GM19397 (cell line): ENCODE data around the gene RBMS1.

Experiments
- ATAC-seq: cut with Tn5 transposase; IDR thresholded peaks from one replicate; pipeline ENCODE4 v1.9.1; 2021; ENCODE audit warnings: mild to moderate bottlenecking, moderate library complexity; ENCODE audit not compliant: unreplicated experiment

RBMS1 gene

DNA sequence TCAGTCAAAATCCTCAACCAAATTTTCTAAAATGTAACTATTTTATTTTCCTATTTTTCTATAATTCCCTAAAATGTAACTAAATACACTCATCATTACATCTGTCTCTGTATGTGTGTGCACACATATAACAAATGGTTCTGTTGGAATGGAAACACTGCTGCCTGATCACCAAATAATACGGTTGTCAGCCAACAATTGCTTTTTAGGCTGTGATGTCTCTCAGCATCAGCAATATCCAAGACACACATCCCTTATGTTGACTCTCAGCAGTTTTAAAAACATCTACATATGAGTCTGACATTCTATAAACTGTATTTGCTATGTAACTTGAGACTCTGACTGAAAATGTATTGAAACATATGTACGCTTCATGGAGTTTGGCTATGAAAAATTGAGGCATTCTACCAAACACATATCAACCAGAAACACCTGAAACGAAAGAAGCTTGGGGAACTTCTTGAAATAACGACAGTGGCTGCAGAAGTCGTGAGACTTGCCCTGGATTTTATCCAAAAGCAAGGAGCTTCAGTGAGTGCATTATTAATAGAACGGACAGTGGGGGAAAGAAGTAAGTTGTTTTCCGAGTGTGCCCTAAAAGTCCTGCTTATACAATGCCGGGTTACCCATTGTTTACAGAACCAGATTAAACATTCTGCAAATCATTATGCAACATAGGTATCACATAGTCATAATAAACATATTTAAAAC is 183.3 kb downstream of the RBMS1 start:
- ATAC-seq: no peak

DNA sequence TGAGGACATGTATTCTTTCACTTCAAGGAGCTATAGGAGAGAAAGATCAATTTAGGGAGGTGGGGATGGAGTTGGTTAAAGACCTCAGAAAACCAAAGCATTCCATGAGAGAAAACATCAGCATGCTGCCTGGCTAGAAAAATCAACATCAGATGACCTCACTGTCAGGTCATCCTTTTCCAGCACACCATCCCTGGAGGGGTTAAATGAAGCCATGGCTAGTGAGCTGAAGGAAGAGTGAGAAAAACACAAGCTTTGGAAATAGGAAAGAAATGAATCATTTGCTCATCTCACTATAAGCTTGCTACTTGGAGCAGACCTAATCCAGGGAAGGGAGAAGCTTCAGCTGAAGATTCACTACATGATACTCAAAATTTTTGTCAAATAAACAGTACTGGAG is 184.0 kb downstream of the RBMS1 start:
- ATAC-seq: no peak

GRCh38 chr2:160308915-160309314 is 184.7 kb downstream of the RBMS1 start:
- ATAC-seq: no peak

DNA sequence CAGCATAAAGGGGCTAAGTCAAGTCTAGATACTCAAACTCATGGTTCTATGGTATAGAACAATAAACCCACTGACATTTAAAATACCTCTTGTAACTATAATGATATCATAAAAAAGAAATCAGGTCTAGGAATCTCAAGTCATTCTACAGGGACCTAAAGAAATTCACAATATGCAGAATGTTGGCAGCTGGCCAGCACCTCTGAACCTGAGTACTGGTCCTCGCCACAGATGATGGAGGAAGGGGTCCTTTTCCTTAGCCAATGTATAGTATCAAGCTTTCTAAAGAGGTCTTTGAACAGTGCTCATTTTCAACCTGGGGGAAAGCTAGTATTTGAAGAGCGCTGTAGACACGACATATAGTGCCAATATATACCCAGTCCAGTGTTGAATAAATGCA is 185.1 kb downstream of the RBMS1 start:
- ATAC-seq: no peak

DNA sequence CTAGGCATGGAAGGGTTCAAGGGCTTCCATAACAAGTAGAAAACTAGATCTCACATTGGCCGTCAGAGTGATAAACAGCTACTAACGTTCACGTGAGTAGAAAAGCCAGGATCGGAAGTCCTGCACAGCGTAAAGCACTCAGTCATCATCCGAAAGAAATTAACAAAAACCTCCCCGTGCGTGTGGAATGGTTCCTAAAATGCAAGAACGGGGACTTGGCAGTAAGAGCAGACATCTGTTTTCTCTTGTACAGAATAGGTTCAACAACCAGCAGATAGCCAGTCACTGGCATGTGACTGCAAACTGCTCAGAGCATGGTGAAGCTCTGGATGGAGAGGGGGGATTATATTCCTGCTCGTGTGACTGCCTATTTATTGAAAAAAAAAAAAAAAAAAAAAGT is 186.6 kb downstream of the RBMS1 start:
- no peak for ATAC-seq

- ATAC-seq: no peak
Measured at GRCh38 chr2:160305081-160305750, 188.4 kb downstream of the RBMS1 start.

DNA sequence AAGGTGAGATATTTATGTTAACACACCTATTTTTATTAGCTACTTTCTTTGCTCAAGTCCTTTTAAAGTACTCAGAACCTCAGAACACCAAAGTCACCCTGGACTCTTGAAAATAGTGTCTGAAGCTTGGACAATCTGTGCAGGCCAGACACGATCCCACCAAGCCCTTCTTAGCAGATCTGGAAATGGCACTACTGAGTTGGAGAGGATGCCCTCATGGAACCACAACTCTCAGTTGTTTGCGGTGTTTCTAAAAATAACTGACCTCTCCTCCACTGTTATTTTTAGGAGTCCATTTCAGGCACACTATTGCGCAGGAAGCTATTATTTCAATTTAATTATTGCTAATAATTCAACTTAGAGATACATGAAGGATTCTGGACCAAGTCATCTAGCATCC is 190.1 kb downstream of the RBMS1 start:
- ATAC-seq: no peak

GRCh38 chr2:160303076-160303475 is 190.5 kb downstream of the RBMS1 start:
- no peak for ATAC-seq

- no peak for ATAC-seq
Measured at GRCh38 chr2:160301420-160301819, 192.2 kb downstream of the RBMS1 start.

- ATAC-seq: no peak
Measured at GRCh38 chr2:160300203-160300602, 193.4 kb downstream of the RBMS1 start.

- ATAC-seq: no peak
Measured at GRCh38 chr2:160299540-160299939, 194.1 kb downstream of the RBMS1 start.

- ATAC-seq: no peak
Measured at GRCh38 chr2:160298960-160299359, 194.6 kb downstream of the RBMS1 start.

- no peak for ATAC-seq
Measured at GRCh38 chr2:160295519-160296207, 197.9 kb downstream of the RBMS1 start.

- ATAC-seq: no peak
Measured at GRCh38 chr2:160294889-160295288, 198.7 kb downstream of the RBMS1 start.

- ATAC-seq: no peak
Measured at GRCh38 chr2:160294339-160294803, 199.2 kb downstream of the RBMS1 start.

- ATAC-seq: no peak
Measured at GRCh38 chr2:160293391-160294091, 200.1 kb downstream of the RBMS1 start.

GRCh38 chr2:160292225-160292624 is 201.4 kb downstream of the RBMS1 start:
- ATAC-seq: no peak

GRCh38 chr2:160291382-160291781 is 202.2 kb downstream of the RBMS1 start:
- no peak for ATAC-seq

- ATAC-seq: no peak
Measured at GRCh38 chr2:160290598-160290997, 203.0 kb downstream of the RBMS1 start.

DNA sequence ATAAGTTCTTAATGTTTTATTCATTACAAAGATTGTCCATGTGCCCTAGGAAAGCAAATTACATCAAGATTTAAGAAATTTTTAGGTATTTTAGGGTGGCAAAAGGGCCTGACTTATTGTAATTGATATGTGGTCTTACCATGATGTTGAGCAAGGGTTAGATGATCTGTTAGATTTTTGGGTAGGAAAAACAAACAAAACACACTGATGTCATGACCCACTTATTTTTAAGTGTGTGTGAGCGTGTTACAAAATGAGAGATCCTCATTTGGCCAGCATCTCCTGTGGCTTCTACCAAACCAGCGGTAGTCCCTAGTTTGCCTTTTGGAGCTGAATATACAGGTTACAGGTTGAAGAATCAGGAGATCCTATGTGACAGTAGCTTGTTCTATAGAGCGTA is 203.8 kb downstream of the RBMS1 start:
- no peak for ATAC-seq

GRCh38 chr2:160289126-160289525 is 204.5 kb downstream of the RBMS1 start:
- no peak for ATAC-seq
